OCI-LY1 (cell line): ENCODE measurements around the gene SMC6.

Source experiments
- H2AFZ ChIP-seq: fragments of 200-600 bp; sonication (generic), shearing (Covaris generic); 2 replicates; pipeline ENCODE4 v1.6.0; 2014; ENCODE audit warnings: antibody characterized with exemption, mild to moderate bottlenecking, low read length
- H3F3A ChIP-seq: fragments of 200-600 bp; sonication (generic), shearing (Covaris generic); 2 replicates; pipeline ENCODE4 v1.6.0; 2014; ENCODE audit warnings: mild to moderate bottlenecking, antibody characterized with exemption, low read length, moderate library complexity; ENCODE audit not compliant: insufficient read depth
- H3K27ac ChIP-seq: fragments of 200-600 bp; sonication (generic); 2 replicates; pipeline ENCODE4 v1.5.1; 2014; ENCODE audit warnings: low read length, mixed run types, mild to moderate bottlenecking, low read depth; ENCODE audit not compliant: poor library complexity, severe bottlenecking
- H3K27me3 ChIP-seq: fragments of 200-600 bp; sonication (generic); 2 replicates; pipeline ENCODE4 v1.6.0; 2014; ENCODE audit warnings: antibody characterized with exemption, mild to moderate bottlenecking, low read length, moderate library complexity; ENCODE audit not compliant: insufficient read depth
- H3K36me3 ChIP-seq: fragments of 200-600 bp; sonication (generic); 2 replicates; pipeline ENCODE4 v1.6.1; 2014; ENCODE audit warnings: mild to moderate bottlenecking, antibody characterized with exemption, low read length, moderate library complexity, mixed read lengths; ENCODE audit not compliant: insufficient read depth
- H3K4me1 ChIP-seq: fragments of 200-600 bp; sonication (generic); 2 replicates; pipeline ENCODE4 v1.5.1; 2014; ENCODE audit warnings: mild to moderate bottlenecking, low read length, moderate library complexity; ENCODE audit not compliant: insufficient read depth, severe bottlenecking
- H3K4me2 ChIP-seq: fragments of 200-600 bp; sonication (generic), shearing (Covaris generic); 2 replicates; pipeline ENCODE4 v1.6.1; 2014; ENCODE audit warnings: low read length
- H3K4me3 ChIP-seq: fragments of 200-600 bp; sonication (generic); 2 replicates; pipeline ENCODE4 v1.5.1; 2014; ENCODE audit warnings: low read length, low read depth, mild to moderate bottlenecking, mixed read lengths; ENCODE audit not compliant: poor library complexity, severe bottlenecking
- H3K79me2 ChIP-seq: fragments of 200-600 bp; shearing (Covaris generic); 2 replicates; pipeline ENCODE4 v1.6.1; 2016; ENCODE audit warnings: mixed run types, low read length, mixed read lengths; ENCODE audit not compliant: insufficient read depth
- H3K9ac ChIP-seq: fragments of 200-600 bp; sonication (generic), shearing (Covaris generic); 2 replicates; pipeline ENCODE4 v1.6.1; 2014; ENCODE audit warnings: mild to moderate bottlenecking, low read length, mixed read lengths
- H3K9me2 ChIP-seq: fragments of 200-600 bp; sonication (generic), shearing (Covaris generic); 2 replicates; pipeline ENCODE4 v1.6.1; 2014; ENCODE audit warnings: low read depth, mild to moderate bottlenecking, low read length, mixed read lengths
- H3K9me3 ChIP-seq: fragments of 200-600 bp; shearing (Covaris generic); 2 replicates; pipeline ENCODE4 v1.6.1; 2014; ENCODE audit warnings: low read length, mixed read lengths
- H4K20me1 ChIP-seq: fragments of 200-600 bp; sonication (generic), shearing (Covaris generic); 2 replicates; pipeline ENCODE4 v1.6.0; 2016; ENCODE audit warnings: mild to moderate bottlenecking, low read length; ENCODE audit not compliant: insufficient read depth
- CTCF ChIP-seq: fragments of 200-600 bp; sonication (generic), shearing (Covaris generic); IDR thresholded peaks from 2 replicates; pipeline ENCODE4 v1.5.1; 2017; ENCODE audit warnings: mild to moderate bottlenecking, antibody characterized with exemption, low read length, moderate library complexity, mixed read lengths
- EZH2 ChIP-seq: fragments of 200-600 bp; sonication (generic), shearing (Covaris generic); IDR thresholded peaks from 2 replicates; pipeline ENCODE4 v1.8.0; 2017; ENCODE audit warnings: borderline replicate concordance, mixed run types, mild to moderate bottlenecking, antibody characterized with exemption, low read length, moderate library complexity, mixed read lengths

The SMC6 gene

GRCh38 chr2:17799301-17800120 lies 45.9 kb upstream of the SMC6 start:
- H3K27ac ChIP-seq = no peak overlapping the region
- no peaks in the 10 kb centered on the region for H3K4me1 ChIP-seq
- no peaks in the 10 kb centered on the region for H3K9me3 ChIP-seq
- H3K9me2 ChIP-seq = no peaks in the 10 kb centered on the region
- no peaks in the 10 kb centered on the region for H3K79me2 ChIP-seq
- H3F3A ChIP-seq = no peaks in the 10 kb centered on the region
- no peak for TF ChIP-seq EZH2
- no peak for TF ChIP-seq CTCF
- H3K9ac ChIP-seq = no peak overlapping the region
- 0 out of 2 replicates have a peak, but pooled peaks cover 3% of the 10 kb centered on the region for H3K27me3 ChIP-seq
- H3K36me3 ChIP-seq = no peaks in the 10 kb centered on the region
- H4K20me1 ChIP-seq = no peaks in the 10 kb centered on the region
- H3K4me3 ChIP-seq = no peak overlapping the region
- no peak overlapping the region for H3K4me2 ChIP-seq
- H2AFZ ChIP-seq = no peak overlapping the region

- Histone ChIP-seq H3K36me3 (no peaks in the 10 kb centered on the region), H3K4me2 (no peak overlapping the region), H3K9me2 (no peaks in the 10 kb centered on the region), H3K27me3 (0 out of 2 replicates have a peak, but pooled peaks cover 3% of the 10 kb centered on the region), H4K20me1 (no peaks in the 10 kb centered on the region), H3K79me2 (no peaks in the 10 kb centered on the region), H3F3A (no peaks in the 10 kb centered on the region), H2AFZ (no peak overlapping the region), H3K9ac (no peak overlapping the region), H3K9me3 (no peaks in the 10 kb centered on the region), H3K4me3 (no peak overlapping the region), H3K27ac (no peak overlapping the region), H3K4me1 (no peaks in the 10 kb centered on the region)
- no peak for TF ChIP-seq EZH2
- no peak for TF ChIP-seq CTCF
Measured at GRCh38 chr2:17798338-17798737, 44.7 kb upstream of the SMC6 start.

GRCh38 chr2:17795309-17795708 lies 41.7 kb upstream of the SMC6 start:
- H3K27me3 ChIP-seq = 0 out of 2 replicates have a peak, but pooled peaks cover 3% of the 10 kb centered on the region
- no peaks in the 10 kb centered on the region for H4K20me1 ChIP-seq
- no peak overlapping the region for H3K4me2 ChIP-seq
- H3K9ac ChIP-seq = no peak overlapping the region
- no peaks in the 10 kb centered on the region for H3K9me3 ChIP-seq
- no peak overlapping the region for H3K27ac ChIP-seq
- no peaks in the 10 kb centered on the region for H3K36me3 ChIP-seq
- no peak for TF ChIP-seq CTCF
- TF ChIP-seq EZH2 = no peak
- no peaks in the 10 kb centered on the region for H3K9me2 ChIP-seq
- no peaks in the 10 kb centered on the region for H3F3A ChIP-seq
- H3K79me2 ChIP-seq = no peaks in the 10 kb centered on the region
- H3K4me1 ChIP-seq = no peaks in the 10 kb centered on the region
- H3K4me3 ChIP-seq = no peak overlapping the region
- no peak overlapping the region for H2AFZ ChIP-seq
